Ishikawa (cell line): ENCODE measurements around the gene ZNF484.

Source experiments
- EP300 ChIP-seq: IDR thresholded peaks from 2 replicates; pipeline ENCODE4 v1.6.1; 2012; ENCODE audit warnings: borderline replicate concordance
- FOXM1 ChIP-seq: IDR thresholded peaks from 2 replicates; pipeline ENCODE4 v1.6.1; 2012; ENCODE audit warnings: low read depth, borderline replicate concordance
- NFIC ChIP-seq: IDR thresholded peaks from 2 replicates; pipeline ENCODE4 v1.6.1; 2012
- YY1 ChIP-seq: IDR thresholded peaks from 2 replicates; pipeline ENCODE4 v1.6.1; 2012; ENCODE audit warnings: low read depth

GRCh38 chr9:92911511-92912475, 34.0 kb upstream of the ZNF484 start:
- TF ChIP-seq NFIC: no peak
- no peak for TF ChIP-seq EP300
- no peak for TF ChIP-seq YY1
- TF ChIP-seq FOXM1: no peak
